Heart left ventricle (tissue), 13 donors: ENCODE results near the gene PLEKHA4.

Experiments
- POLR2A ChIP-seq, 2 donors: fragments of 450-650 bp; IDR thresholded peaks; one replicate each; pipeline ENCODE4 v1.6.1; 2017; ENCODE audit warnings: antibody characterized with exemption in 2 of 2, mild to moderate bottlenecking in 2 of 2, moderate library complexity in 2 of 2
- TF ChIP-seq, protein P1 (sequence below), 12 donors: fragments of 200-600 bp; sonication (generic) in 4 of 12; IDR thresholded peaks; one replicate each; pipeline versions ENCODE4 v1.5.0 to v1.8.0; 2018 to 2022; ENCODE audit warnings: antibody characterized with exemption in 12 of 12, mild to moderate bottlenecking in 5 of 12
- donor health status: ischemic (EF 13 %, LVEDD 7.1; RV severe dilation, severe dysfunction).
- donor health status: DM: no; HTN: yes; CAD: no.
- donor health status: DM: no; HTN: no; CAD: no.
- donor health status: ischemic (EF 25% LVEDD 6.9; RV normal size, moderate dysfunction).
- donor health status: ischemic (EF 25% LVEDD 5.7; RV mildly dilated, moderate dysfunction).
- donor health status: ischemic (EF 35%, LVEDD 5.7; RV mildly dilated, moderate dysfunction).
- donor health status: nonischemic (EF 11% LVEDD 7.7; RV severe dilation, severe dysfunction).
- donor health status: DM: yes; HTN: yes; CAD: no.
- donor health status: PGD.
- donor health status: ischemic (EF 29% LVEDD 5.4; RV normal size, mild dysfunction).
- donor health status: nonischemic (EF 23%, LVEDD 6.1; RV moderate dilation, normal function).

DNA sequence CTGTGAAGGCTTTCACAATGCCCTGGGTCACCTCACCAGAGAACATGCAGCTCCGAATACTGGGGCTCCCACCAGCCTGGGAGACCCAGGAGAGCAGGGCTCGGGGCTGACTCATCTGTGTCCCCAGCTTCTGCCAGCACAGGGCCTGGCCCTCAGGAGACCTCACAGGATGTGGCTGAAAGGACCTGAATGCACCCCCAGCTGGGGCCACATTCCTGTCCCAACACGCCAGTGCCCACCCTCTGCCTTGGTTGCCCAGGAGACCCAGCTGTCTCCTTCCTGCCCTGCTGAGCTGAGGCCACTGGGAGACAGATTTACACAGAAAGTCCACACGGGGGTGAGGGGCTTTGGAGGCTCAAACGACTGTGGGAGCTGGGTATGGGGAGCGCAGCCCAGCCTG is 69.5 kb downstream of the PLEKHA4 start:
- TF ChIP-seq, protein P1, sequence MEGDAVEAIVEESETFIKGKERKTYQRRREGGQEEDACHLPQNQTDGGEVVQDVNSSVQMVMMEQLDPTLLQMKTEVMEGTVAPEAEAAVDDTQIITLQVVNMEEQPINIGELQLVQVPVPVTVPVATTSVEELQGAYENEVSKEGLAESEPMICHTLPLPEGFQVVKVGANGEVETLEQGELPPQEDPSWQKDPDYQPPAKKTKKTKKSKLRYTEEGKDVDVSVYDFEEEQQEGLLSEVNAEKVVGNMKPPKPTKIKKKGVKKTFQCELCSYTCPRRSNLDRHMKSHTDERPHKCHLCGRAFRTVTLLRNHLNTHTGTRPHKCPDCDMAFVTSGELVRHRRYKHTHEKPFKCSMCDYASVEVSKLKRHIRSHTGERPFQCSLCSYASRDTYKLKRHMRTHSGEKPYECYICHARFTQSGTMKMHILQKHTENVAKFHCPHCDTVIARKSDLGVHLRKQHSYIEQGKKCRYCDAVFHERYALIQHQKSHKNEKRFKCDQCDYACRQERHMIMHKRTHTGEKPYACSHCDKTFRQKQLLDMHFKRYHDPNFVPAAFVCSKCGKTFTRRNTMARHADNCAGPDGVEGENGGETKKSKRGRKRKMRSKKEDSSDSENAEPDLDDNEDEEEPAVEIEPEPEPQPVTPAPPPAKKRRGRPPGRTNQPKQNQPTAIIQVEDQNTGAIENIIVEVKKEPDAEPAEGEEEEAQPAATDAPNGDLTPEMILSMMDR (IDR thresholded peaks at IDR 0.05): no peak
- TF ChIP-seq POLR2A (IDR thresholded peaks at IDR 0.05): no peak
